OCI-LY7 (cell line): Measurements from ENCODE around the gene TMEM130. TPM values are rescaled to one million over a fixed set of nuclear protein-coding genes. Genes with fewer than 3 reads are reported as not detected.
A peak's percentile ranks its signal among the peaks of the same experiment; 100 is the strongest.

Source experiments
- BruUV-seq: library from RNA; stranded (reverse); fragments of 400-500 nt; replicated peaks from 2 replicates; lab custom pipeline; 2021; lab: Mats Ljungman, UMichigan
- CTCF ChIA-PET: fragments of 300-600 bp; sonication (Branson Sonifier 250); formaldehyde crosslinking; loops from one replicate; lab custom pipeline; 2022; ENCODE audit warnings: antibody characterized with exemption; ENCODE audit not compliant: unreplicated experiment; lab: Charles Lee
- POLR2A ChIA-PET: fragments of 300-600 bp; sonication (Branson Sonifier 250); formaldehyde crosslinking; loops from one replicate; lab custom pipeline; 2022; ENCODE audit warnings: antibody characterized with exemption; lab: Charles Lee
- DNase-seq: peaks from one replicate; pipeline ENCODE4 v3.0.0-alpha.2; 2015; ENCODE audit warnings: low spot score
- H2AFZ ChIP-seq: fragments of 200-600 bp; sonication (generic), shearing (Covaris generic); 2 replicates; pipeline ENCODE4 v1.6.1; 2014; ENCODE audit warnings: mild to moderate bottlenecking, antibody characterized with exemption, low read length, moderate library complexity
- H3K27ac ChIP-seq: fragments of 200-600 bp; sonication (generic); 2 replicates; pipeline ENCODE4 v1.5.1; 2014; ENCODE audit warnings: mixed run types, low read depth, mild to moderate bottlenecking, moderate library complexity, low read length, inconsistent platforms; ENCODE audit not compliant: poor library complexity, severe bottlenecking
- H3K36me3 ChIP-seq: fragments of 200-600 bp; sonication (generic); 2 replicates; pipeline ENCODE4 v1.6.1; 2014; ENCODE audit warnings: mild to moderate bottlenecking, antibody characterized with exemption, low read length, moderate library complexity, mixed read lengths; ENCODE audit not compliant: insufficient read depth
- H3K4me1 ChIP-seq: fragments of 200-600 bp; sonication (generic); 2 replicates; pipeline ENCODE4 v1.5.1; 2014; ENCODE audit warnings: mild to moderate bottlenecking, low read length; ENCODE audit not compliant: insufficient read depth, poor library complexity, severe bottlenecking
- H3K4me2 ChIP-seq: fragments of 200-600 bp; sonication (generic); 2 replicates; pipeline ENCODE4 v1.6.1; 2014; ENCODE audit warnings: mild to moderate bottlenecking, low read length
- H3K4me3 ChIP-seq: fragments of 200-600 bp; sonication (generic); 2 replicates; pipeline ENCODE4 v1.5.1; 2014; ENCODE audit warnings: mild to moderate bottlenecking, low read depth, low read length; ENCODE audit not compliant: poor library complexity, severe bottlenecking
- H3K79me2 ChIP-seq: fragments of 200-600 bp; sonication (generic); 2 replicates; pipeline ENCODE4 v1.6.1; 2016; ENCODE audit warnings: low read depth, mild to moderate bottlenecking, low read length, moderate library complexity, mixed read lengths; ENCODE audit not compliant: insufficient read depth
- H3K9me2 ChIP-seq: fragments of 200-600 bp; sonication (generic); 2 replicates; pipeline ENCODE4 v1.6.1; 2016; ENCODE audit warnings: mild to moderate bottlenecking, low read length, mixed read lengths; ENCODE audit not compliant: insufficient read depth
- H3K9me3 ChIP-seq: fragments of 200-600 bp; sonication (generic); 2 replicates; pipeline ENCODE4 v1.6.1; 2014; ENCODE audit warnings: mild to moderate bottlenecking, mixed run types, low read length, mixed read lengths
- H4K20me1 ChIP-seq: fragments of 200-600 bp; sonication (generic); 2 replicates; pipeline ENCODE4 v1.6.1; 2014; ENCODE audit warnings: mild to moderate bottlenecking, antibody characterized with exemption, low read length, moderate library complexity, mixed read lengths; ENCODE audit not compliant: insufficient read depth
- CTCF ChIP-seq: fragments of 200-600 bp; sonication (generic); conservative IDR thresholded peaks from 2 replicates; pipeline ENCODE4 v1.5.1; 2014; ENCODE audit warnings: mild to moderate bottlenecking, antibody characterized with exemption, low read length, moderate library complexity, mixed read lengths
- EZH2phosphoT487 ChIP-seq: fragments of 200-600 bp; sonication (generic); IDR thresholded peaks from 2 replicates; pipeline ENCODE4 v1.6.1; 2018; ENCODE audit warnings: low read depth, borderline replicate concordance, mild to moderate bottlenecking, mixed run types, antibody characterized with exemption, low read length, moderate library complexity, mixed read lengths
- intact Hi-C: fragments of 100-400 bp; cut with micrococcal nuclease; formaldehyde crosslinking; loops from one replicate; pipeline ENCODE4 v1.10.0; 2022; ENCODE audit not compliant: unreplicated experiment
- total RNA-seq, 2 experiments: library from RNA; depleted of rRNA in 1 of 2; stranded (reverse); fragments of >200 nt in 1 of 2; shearing (Covaris generic) in 1 of 2; gene quantifications; 2 replicates each; pipeline ENCODE4 v1.2.3, GENCODE V29; 2014 to 2022

TMEM130 gene
- total RNA-seq, 2 experiments from 2014 or later, result 0.22 to 0.57 TPM

- Histone ChIP-seq H3K36me3 (peaks cover 52% of the 10 kb centered on the region), H3K4me2 (peak overlapping the region; percentile 80), H3K4me3 (peak overlapping the region; percentile 97), H3K27ac (peak overlapping the region; percentile 94), H4K20me1 (peaks cover 5% of the 10 kb centered on the region; the same call in 1 of the 2 replicates), H2AFZ (no peak overlapping the region), H3K4me1 (peaks cover 47% of the 10 kb centered on the region), H3K79me2 (peaks cover 57% of the 10 kb centered on the region), H3K9me2 (no peaks in the 10 kb centered on the region), H3K9me3 (no peaks in the 10 kb centered on the region)
- intact Hi-C loops, result no loop called here
- ChIA-PET POLR2A (no interaction called here), CTCF (no interaction called here)
- TSS peak; percentile 55 for BruUV-seq
- DNase-seq, result no peak
- no peak for TF ChIP-seq CTCF
- TF ChIP-seq EZH2phosphoT487, result no peak
These were observed 10.7 kb upstream of the TMEM130 start for GRCh38 chr7:98880485-98880884.

- TF ChIP-seq EZH2phosphoT487, result no peak
- no peak for TF ChIP-seq CTCF
- H3K9me2 ChIP-seq, result no peaks in the 10 kb centered on the region
- POLR2A ChIA-PET, result interaction anchor here (0.6 to 1.0 kb wide), 5 partner anchors 10 to 538 kb away, joined by 3 to 5 read pairs (median 4); partner anchors contain the start of gene TMEM130
- peak overlapping the region; percentile 80 for H3K4me2 ChIP-seq
- CTCF ChIA-PET, result interaction anchor here (0.6 to 0.8 kb wide), 2 partner anchors 10 to 593 kb away, joined by 3 to 5 read pairs; partner anchors contain the start of gene TMEM130
- no TSS peak for BruUV-seq
- H3K4me3 ChIP-seq, result peak overlapping the region; percentile 97
- peak overlapping the region; percentile 94 for H3K27ac ChIP-seq
- H3K36me3 ChIP-seq, result peaks cover 47% of the 10 kb centered on the region
- H3K4me1 ChIP-seq, result peaks cover 43% of the 10 kb centered on the region
- peaks cover 5% of the 10 kb centered on the region; the same call in 1 of the 2 replicates for H4K20me1 ChIP-seq
- no peaks in the 10 kb centered on the region for H3K9me3 ChIP-seq
- H3K79me2 ChIP-seq, result peaks cover 52% of the 10 kb centered on the region
- intact Hi-C loops, result loop anchor here (1.0 to 10.0 kb wide), 2 partner anchors 238 to 565 kb away; no protein-coding TSS in a partner anchor
- no peak overlapping the region for H2AFZ ChIP-seq
- no peak for DNase-seq
These were observed 10.1 kb upstream of the TMEM130 start for GRCh38 chr7:98879979-98880315.
